Mesenchymal stem cell (in vitro differentiated cells and primary cell): ENCODE measurements around the gene RXFP2.

ENCODE experiments used
- DNase-seq: peaks from one replicate; pipeline ENCODE4 v3.0.0-alpha.2; 2013
- H2AFZ ChIP-seq: one replicate; pipeline ENCODE4 v1.6.1; 2013; ENCODE audit warnings: low read depth, mild to moderate bottlenecking, control low read depth, inconsistent platforms, low read length, moderate library complexity
- H2AK5ac ChIP-seq: 2 replicates; pipeline ENCODE4 v1.6.1; 2013; ENCODE audit warnings: low read length, moderate library complexity, mild to moderate bottlenecking, inconsistent platforms; ENCODE audit not compliant: severe bottlenecking
- H2BK120ac ChIP-seq: one replicate; pipeline ENCODE4 v1.6.1; 2013; ENCODE audit warnings: low read depth, mild to moderate bottlenecking, inconsistent platforms, low read length, moderate library complexity
- H2BK12ac ChIP-seq, 2 experiments: one replicate each; pipeline ENCODE4 v1.6.1; 2013; ENCODE audit warnings: inconsistent platforms in 2 of 2, low read length in 2 of 2, mild to moderate bottlenecking in 2 of 2, moderate library complexity in 2 of 2, control low read depth in 1 of 2
- H2BK15ac ChIP-seq: one replicate; pipeline ENCODE4 v1.6.1; 2013; ENCODE audit warnings: mild to moderate bottlenecking, low read depth, inconsistent platforms; ENCODE audit not compliant: poor library complexity, severe bottlenecking
- H2BK5ac ChIP-seq: 2 replicates; pipeline ENCODE4 v1.6.1; 2013; ENCODE audit warnings: low read depth, mild to moderate bottlenecking, low read length, control low read depth, inconsistent platforms; ENCODE audit not compliant: poor library complexity, severe bottlenecking
- H3K14ac ChIP-seq, 2 experiments: one replicate each; pipeline ENCODE4 v1.6.1; 2013; ENCODE audit warnings: inconsistent platforms in 2 of 2, low read length in 2 of 2, control low read depth in 1 of 2, mild to moderate bottlenecking in 1 of 2, moderate library complexity in 1 of 2
- H3K18ac ChIP-seq, 2 experiments: one replicate each; pipeline ENCODE4 v1.6.1; 2013; ENCODE audit warnings: inconsistent platforms in 2 of 2, low read length in 2 of 2, control low read depth in 1 of 2, low read depth in 1 of 2, mild to moderate bottlenecking in 1 of 2
- H3K23ac ChIP-seq, 2 experiments: one replicate each; pipeline ENCODE4 v1.6.1; 2013; ENCODE audit warnings: inconsistent platforms in 2 of 2, low read length in 2 of 2, mild to moderate bottlenecking in 2 of 2, moderate library complexity in 2 of 2, control low read depth in 1 of 2
- H3K27ac ChIP-seq: 2 replicates; pipeline ENCODE4 v1.5.1; 2013; ENCODE audit warnings: mild to moderate bottlenecking, moderate library complexity, low read length, control low read depth, inconsistent platforms; ENCODE audit not compliant: poor library complexity, severe bottlenecking
- H3K27me3 ChIP-seq, 2 experiments: 2 replicates each; pipeline versions ENCODE4 v1.6.1 to v1.7.0; 2013; ENCODE audit warnings: low read length in 2 of 2, mild to moderate bottlenecking in 2 of 2, moderate library complexity in 2 of 2, control low read depth in 1 of 2, inconsistent platforms in 1 of 2; ENCODE audit not compliant: control insufficient read depth in 1 of 2, insufficient read depth in 1 of 2
- H3K36me3 ChIP-seq, 2 experiments: 2 replicates each; pipeline versions ENCODE4 v1.6.1 to v1.7.0; 2013; ENCODE audit warnings: low read length in 2 of 2, control low read depth in 1 of 2, inconsistent platforms in 1 of 2, low read depth in 1 of 2, mild to moderate bottlenecking in 1 of 2; ENCODE audit not compliant: insufficient read depth in 2 of 2, control insufficient read depth in 1 of 2
- H3K4ac ChIP-seq, 2 experiments: one replicate each; pipeline ENCODE4 v1.6.1; 2013; ENCODE audit warnings: inconsistent platforms in 2 of 2, low read length in 2 of 2, mild to moderate bottlenecking in 2 of 2, moderate library complexity in 2 of 2, control low read depth in 1 of 2, low read depth in 1 of 2
- H3K4me1 ChIP-seq: 2 replicates; pipeline ENCODE4 v1.6.1; 2013; ENCODE audit warnings: low read depth, low read length, control low read depth; ENCODE audit not compliant: control insufficient read depth, insufficient read depth
- H3K4me2 ChIP-seq: 2 replicates; pipeline ENCODE4 v1.6.1; 2013; ENCODE audit warnings: low read length, mild to moderate bottlenecking, inconsistent platforms; ENCODE audit not compliant: poor library complexity, severe bottlenecking
- H3K4me3 ChIP-seq, 2 experiments: 2 replicates each; pipeline versions ENCODE4 v1.5.1 to v1.7.0; 2013; ENCODE audit warnings: low read length in 2 of 2, mild to moderate bottlenecking in 2 of 2, control low read depth in 1 of 2, low read depth in 1 of 2; ENCODE audit not compliant: insufficient read depth in 1 of 2
- H3K79me1 ChIP-seq: replicated peaks from 2 replicates; pipeline ENCODE4 v1.6.1; 2013; ENCODE audit warnings: mild to moderate bottlenecking, control low read depth, low read length, inconsistent platforms; ENCODE audit not compliant: poor library complexity, severe bottlenecking
- H3K9ac ChIP-seq: 2 replicates; pipeline ENCODE4 v1.7.0; 2013; ENCODE audit warnings: mild to moderate bottlenecking, low read length, moderate library complexity
- H3K9me3 ChIP-seq: 2 replicates; pipeline ENCODE4 v1.7.0; 2013; ENCODE audit warnings: mild to moderate bottlenecking, low read length; ENCODE audit not compliant: control insufficient read depth
- H4K8ac ChIP-seq: one replicate; pipeline ENCODE4 v1.6.1; 2013; ENCODE audit warnings: inconsistent platforms, mild to moderate bottlenecking, low read length, moderate library complexity
- H4K91ac ChIP-seq: one replicate; pipeline ENCODE4 v1.6.1; 2013; ENCODE audit warnings: mild to moderate bottlenecking, low read length, inconsistent platforms
- WGBS: methylation state at CpG from one replicate; pipeline ENCODE4 v1.1.7; 2013; ENCODE audit warnings: mixed read lengths; 5-methylcytosine and 5-hydroxymethylcytosine counted together

The RXFP2 gene

GRCh38 chr13:31742097-31742734, 2.9 kb downstream of the RXFP2 start:
- Histone ChIP-seq H3K23ac (no peak overlapping the region), H3K4ac (no peak overlapping the region), H2BK5ac (no peak overlapping the region), H3K36me3 (no peaks in the 10 kb centered on the region), H3K18ac (no peak overlapping the region), H2BK120ac (no peak overlapping the region), H2AK5ac (no peak overlapping the region), H3K27ac (no peak overlapping the region), H3K4me2 (no peak overlapping the region), H3K4me1 (no peaks in the 10 kb centered on the region), H4K8ac (no peak overlapping the region), H2BK15ac (no peak overlapping the region), H3K4me3 (peak overlapping the region in 1 of 2 experiments; percentile 22), H3K79me1 (no peaks in the 10 kb centered on the region), H2BK12ac (no peak overlapping the region), H3K9me3 (no peaks in the 10 kb centered on the region), H3K27me3 (no peaks in the 10 kb centered on the region), H2AFZ (no peak overlapping the region), H3K14ac (no peak overlapping the region), H4K91ac (no peak overlapping the region), H3K9ac (peak overlapping the region; percentile 80)
- DNase-seq = peak; percentile 61
- WGBS = 1% methylated on average over 4 of the region's 7 CpGs

- H3K23ac ChIP-seq = no peak overlapping the region
- H2BK120ac ChIP-seq = no peak overlapping the region
- no peaks in the 10 kb centered on the region for H3K4me1 ChIP-seq
- no peak overlapping the region for H3K9ac ChIP-seq
- no peaks in the 10 kb centered on the region for H3K27me3 ChIP-seq
- H2BK15ac ChIP-seq = no peak overlapping the region
- no peak overlapping the region for H3K4ac ChIP-seq
- H3K4me2 ChIP-seq = no peak overlapping the region
- H3K36me3 ChIP-seq = no peaks in the 10 kb centered on the region
- no peaks in the 10 kb centered on the region for H3K79me1 ChIP-seq
- WGBS = no CpG with 5 or more reads among the region's 3 CpGs
- H2BK5ac ChIP-seq = no peak overlapping the region
- no peak overlapping the region for H4K91ac ChIP-seq
- no peak overlapping the region for H4K8ac ChIP-seq
- no peak for DNase-seq
- H2AK5ac ChIP-seq = no peak overlapping the region
- H3K9me3 ChIP-seq = no peaks in the 10 kb centered on the region
- no peak overlapping the region for H3K27ac ChIP-seq
- H3K18ac ChIP-seq = no peak overlapping the region
- H3K4me3 ChIP-seq = no peak overlapping the region
- no peak overlapping the region for H3K14ac ChIP-seq
- no peak overlapping the region for H2AFZ ChIP-seq
- H2BK12ac ChIP-seq = no peak overlapping the region
Measured at GRCh38 chr13:31747291-31747690, 8.0 kb downstream of the RXFP2 start.

DNA sequence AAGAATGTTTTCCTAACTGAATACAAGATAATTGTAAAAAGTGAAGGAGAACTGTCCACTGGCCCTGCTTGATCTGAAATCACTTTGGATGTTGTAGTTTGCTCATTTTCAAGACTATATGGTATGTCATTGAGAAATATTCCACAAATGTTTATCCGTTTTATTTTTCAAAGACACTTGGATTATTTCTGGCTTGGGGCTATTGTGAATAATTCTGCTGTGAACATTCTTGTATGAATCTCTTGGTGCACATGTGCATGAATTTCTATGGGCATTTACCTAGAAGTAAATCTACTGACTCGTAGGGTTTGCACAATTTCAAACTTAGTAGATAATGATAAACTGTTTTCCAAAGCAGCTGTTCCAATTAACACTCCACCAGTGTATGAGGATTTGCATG, 8.6 kb downstream of the RXFP2 start:
- no peak overlapping the region for H2BK15ac ChIP-seq
- no peak overlapping the region for H3K9ac ChIP-seq

GRCh38 chr13:31749929-31750328, 10.6 kb downstream of the RXFP2 start:
- H3K14ac ChIP-seq = no peak overlapping the region
- no peak overlapping the region for H2BK5ac ChIP-seq
- DNase-seq = peak; percentile 80
- H3K36me3 ChIP-seq = no peaks in the 10 kb centered on the region
- no peak overlapping the region for H3K4me2 ChIP-seq
- H3K4ac ChIP-seq = no peak overlapping the region
- H2BK120ac ChIP-seq = no peak overlapping the region
- H4K91ac ChIP-seq = no peak overlapping the region
- no peak overlapping the region for H3K4me3 ChIP-seq
- no peak overlapping the region for H3K18ac ChIP-seq
- H3K23ac ChIP-seq = no peak overlapping the region
- H4K8ac ChIP-seq = no peak overlapping the region
- no peaks in the 10 kb centered on the region for H3K4me1 ChIP-seq
- WGBS = 27% methylated on average over 4 of the region's 4 CpGs
- no peak overlapping the region for H2AFZ ChIP-seq
- peak overlapping the region; percentile 59 for H3K9ac ChIP-seq
- no peaks in the 10 kb centered on the region for H3K9me3 ChIP-seq
- H2AK5ac ChIP-seq = no peak overlapping the region
- no peaks in the 10 kb centered on the region for H3K79me1 ChIP-seq
- no peak overlapping the region for H2BK12ac ChIP-seq
- H3K27ac ChIP-seq = no peak overlapping the region
- H2BK15ac ChIP-seq = no peak overlapping the region
- no peaks in the 10 kb centered on the region for H3K27me3 ChIP-seq

More for the DNA sequence above, 8.6 kb downstream of the RXFP2 start:
- Histone ChIP-seq H3K79me1 (no peaks in the 10 kb centered on the region), H2AFZ (no peak overlapping the region), H3K23ac (no peak overlapping the region), H3K4me3 (no peak overlapping the region), H3K4me1 (no peaks in the 10 kb centered on the region), H3K4ac (no peak overlapping the region), H4K91ac (no peak overlapping the region), H2AK5ac (no peak overlapping the region), H4K8ac (no peak overlapping the region), H3K9me3 (no peaks in the 10 kb centered on the region), H2BK120ac (no peak overlapping the region), H2BK12ac (no peak overlapping the region), H3K14ac (no peak overlapping the region), H3K36me3 (no peaks in the 10 kb centered on the region), H3K27me3 (no peaks in the 10 kb centered on the region), H3K18ac (no peak overlapping the region), H3K4me2 (no peak overlapping the region), H2BK5ac (no peak overlapping the region), H3K27ac (no peak overlapping the region)
- no peak for DNase-seq
- WGBS = 60% methylated on average over 2 of the region's 2 CpGs
